ENCODE results near the gene DLGAP3. TPM values are rescaled to one million over a fixed set of nuclear protein-coding genes. Genes with fewer than 3 reads are reported as not detected.

DLGAP3 gene
- total and polyA plus RNA-seq, 9 donors = 0.05 to 0.62 (median 0.18) TPM

DNA sequence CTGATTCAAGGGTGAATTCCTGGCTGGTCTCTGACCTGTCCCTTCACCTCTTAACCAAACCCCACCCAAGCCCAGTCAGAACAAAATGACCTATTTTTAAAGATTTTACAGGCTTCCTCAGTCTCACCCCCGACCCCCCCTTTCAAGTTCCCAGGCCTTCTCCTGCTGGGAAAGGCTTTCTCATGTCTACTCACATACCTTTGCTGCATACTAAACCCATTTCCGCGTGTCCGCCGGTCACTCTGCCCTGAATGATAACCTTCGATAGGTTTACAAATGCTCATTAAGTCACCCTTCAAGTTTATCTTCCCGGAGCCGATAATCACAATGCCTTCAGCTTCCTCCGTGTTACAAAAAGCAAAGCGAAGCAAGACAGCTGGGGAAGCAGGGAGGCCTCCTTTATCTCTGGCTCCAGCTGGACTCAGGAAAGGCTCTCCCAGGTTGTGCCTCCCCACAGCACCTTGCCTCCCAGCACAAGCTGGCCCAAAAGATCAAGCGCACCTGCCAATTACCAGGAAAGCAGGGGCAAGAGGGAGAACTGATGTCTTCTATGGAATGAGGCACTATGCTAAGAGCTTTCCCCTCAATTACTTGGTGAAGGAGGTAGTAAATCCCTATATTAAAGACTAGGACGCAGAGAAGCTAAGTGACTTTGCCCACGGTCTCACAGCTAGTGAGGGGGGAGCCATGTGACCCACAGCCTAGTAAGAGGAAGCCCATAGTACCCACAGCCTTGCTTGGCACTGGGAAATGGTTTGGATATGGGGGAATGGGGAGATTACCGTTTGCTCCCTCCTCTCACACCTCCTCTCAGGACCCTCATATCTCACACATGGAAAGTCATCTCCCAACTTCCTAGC lies 85.8 kb downstream of the DLGAP3 start:
- Histone ChIP-seq H3K9me3 (no peaks in the 10 kb centered on the region), H3K27me3 (no peaks in the 10 kb centered on the region), H3K27ac (no peak overlapping the region), H3K4me1 (ENCODE audit: insufficient read depth) (no peaks in the 10 kb centered on the region), H3K4me3 (no peak overlapping the region), H3K36me3 (no peaks in the 10 kb centered on the region)
- TF ChIP-seq EP300 (IDR thresholded peaks at IDR 0.05) = no peak
- TF ChIP-seq CTCF (IDR thresholded peaks at IDR 0.05) = no peak
- TF ChIP-seq POLR2A (IDR thresholded peaks at IDR 0.05) = no peak
- intact Hi-C loops (cut with DNase I) = no loop called here
- 28 to 46% (median 39%) methylated on average over 14 of the region's 14 CpGs for WGBS, 3 donors
- DNase-seq = peak in 1 of 5 donors; percentile 10

DNA sequence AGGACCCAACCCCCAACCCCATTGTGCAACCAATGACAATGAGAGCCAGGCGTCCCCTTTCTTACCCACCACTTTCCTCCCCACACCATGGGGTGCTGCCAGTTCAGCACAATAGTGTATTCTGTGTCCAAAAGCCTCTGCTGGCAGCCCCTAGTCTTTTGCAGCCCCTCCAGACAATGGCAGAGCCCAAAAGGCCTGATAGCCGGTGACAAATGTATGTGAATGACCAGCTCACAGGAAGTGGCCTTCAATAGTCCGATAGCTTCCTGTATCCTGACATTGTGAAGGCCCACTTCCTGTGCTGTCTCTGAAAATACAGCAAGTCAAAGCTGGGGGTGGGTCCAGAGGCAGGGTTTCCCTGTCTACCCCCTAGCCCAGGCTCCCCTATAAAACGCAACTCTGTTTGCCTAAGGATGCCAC lies 86.5 kb downstream of the DLGAP3 start:
- DNase-seq = peak in 1 of 5 donors; percentile 6
- no peaks in the 10 kb centered on the region for H3K9me3 ChIP-seq
- H3K4me1 ChIP-seq (ENCODE audit: insufficient read depth) = no peaks in the 10 kb centered on the region
- no peaks in the 10 kb centered on the region for H3K27me3 ChIP-seq
- TF ChIP-seq POLR2A (IDR thresholded peaks at IDR 0.05) (no peak), CTCF (IDR thresholded peaks at IDR 0.05) (no peak), EP300 (IDR thresholded peaks at IDR 0.05) (no peak)
- intact Hi-C loops (cut with DNase I) = no loop called here
- 86 to 92% (median 88%) methylated on average over 4 of the region's 4 CpGs for WGBS, 3 donors
- no peak overlapping the region for H3K27ac ChIP-seq
- no peak overlapping the region for H3K4me3 ChIP-seq
- no peaks in the 10 kb centered on the region for H3K36me3 ChIP-seq

DNA sequence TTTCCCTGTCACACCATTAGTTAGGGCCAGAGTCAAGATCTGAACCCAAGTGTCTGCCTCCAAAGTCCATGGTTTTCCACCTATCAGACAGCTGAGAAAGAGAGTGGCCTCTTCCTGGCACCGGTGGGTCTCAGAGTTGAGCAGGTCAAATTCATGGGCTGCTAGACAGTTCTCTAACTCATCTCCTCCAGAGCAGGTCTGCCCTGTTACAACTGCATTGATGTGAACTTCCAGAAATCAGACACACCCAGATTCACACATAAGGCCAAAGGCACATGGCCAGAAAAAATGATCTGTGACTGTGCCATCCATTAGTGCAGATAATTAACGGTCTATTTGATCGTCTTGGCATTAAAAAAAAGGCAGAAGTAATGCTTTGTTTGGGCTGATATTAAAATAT lies 87.4 kb downstream of the DLGAP3 start:
- no peak for DNase-seq
- H3K27me3 ChIP-seq = no peaks in the 10 kb centered on the region
- WGBS, 3 donors = 64 to 90% (median 82%) methylated on average over 3 of the region's 3 CpGs
- H3K36me3 ChIP-seq = no peaks in the 10 kb centered on the region
- intact Hi-C loops (cut with DNase I) = no loop called here
- no peak overlapping the region for H3K27ac ChIP-seq
- no peak overlapping the region for H3K4me3 ChIP-seq
- H3K9me3 ChIP-seq = no peaks in the 10 kb centered on the region
- no peaks in the 10 kb centered on the region for H3K4me1 ChIP-seq (ENCODE audit: insufficient read depth)
- no peak for TF ChIP-seq CTCF (IDR thresholded peaks at IDR 0.05)
- TF ChIP-seq EP300 (IDR thresholded peaks at IDR 0.05) = no peak
- TF ChIP-seq POLR2A (IDR thresholded peaks at IDR 0.05) = no peak

DNA sequence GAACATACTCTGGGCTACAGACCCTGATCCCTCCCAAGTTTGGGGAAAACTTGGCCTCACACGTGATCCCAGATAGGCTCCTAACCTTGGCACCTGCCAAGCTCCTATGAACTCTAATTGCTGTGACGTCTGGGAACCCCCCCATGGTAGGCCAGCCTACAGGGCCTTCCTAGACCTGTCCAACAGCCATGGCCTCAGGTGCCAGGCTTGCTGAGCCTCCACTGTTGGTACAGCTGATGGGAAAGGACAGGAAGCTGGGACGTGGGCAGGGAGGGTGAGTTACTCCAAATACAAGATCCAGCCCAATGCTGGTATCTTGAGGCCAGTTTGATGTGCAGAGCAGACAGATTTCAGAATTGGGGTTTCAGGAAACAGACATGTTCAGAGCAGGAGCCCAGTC lies 89.0 kb downstream of the DLGAP3 start:
- Histone ChIP-seq H3K4me3 (no peak overlapping the region), H3K36me3 (no peaks in the 10 kb centered on the region), H3K27ac (no peak overlapping the region), H3K4me1 (ENCODE audit: insufficient read depth) (no peaks in the 10 kb centered on the region), H3K9me3 (no peaks in the 10 kb centered on the region), H3K27me3 (no peaks in the 10 kb centered on the region)
- WGBS, 3 donors = 82 to 87% (median 86%) methylated on average over 3 of the region's 3 CpGs
- DNase-seq = no peak
- TF ChIP-seq POLR2A (IDR thresholded peaks at IDR 0.05) (no peak), EP300 (IDR thresholded peaks at IDR 0.05) (no peak), CTCF (IDR thresholded peaks at IDR 0.05) (no peak)
- intact Hi-C loops (cut with DNase I) = no loop called here

Measured in ovary (tissue), 9 donors.